ENCODE results near the gene PLBD2.

The PLBD2 gene

GRCh38 chr12:113318046-113318656 is 40.2 kb upstream of the PLBD2 start:
- no peak for TF ChIP-seq CTCF (IDR thresholded peaks at IDR 0.05; ENCODE audit: low read depth, low read length, missing control alignments)
- no peak overlapping the region for H3K4me3 ChIP-seq (replicated peaks; ENCODE audit: low read depth, low read length)

GRCh38 chr12:113318900-113319628 is 39.3 kb upstream of the PLBD2 start:
- no peak overlapping the region for H3K4me3 ChIP-seq (replicated peaks; ENCODE audit: low read depth, low read length)
- TF ChIP-seq CTCF (IDR thresholded peaks at IDR 0.05; ENCODE audit: low read depth, low read length, missing control alignments), result no peak
- no peak for DNase-seq (ENCODE audit: extremely low read depth, low read depth)

More at GRCh38 chr12:113318046-113318656, 40.2 kb upstream of the PLBD2 start:
- no peak for DNase-seq (ENCODE audit: extremely low read depth, low read depth)

- DNase-seq (ENCODE audit: extremely low read depth, low read depth), result no peak
- TF ChIP-seq CTCF (IDR thresholded peaks at IDR 0.05; ENCODE audit: low read depth, low read length, missing control alignments), result no peak
- no peak overlapping the region for H3K4me3 ChIP-seq (replicated peaks; ENCODE audit: low read depth, low read length)
These were observed 38.0 kb upstream of the PLBD2 start for GRCh38 chr12:113320401-113320800.

GRCh38 chr12:113322343-113322742 is 36.0 kb upstream of the PLBD2 start:
- H3K4me3 ChIP-seq (replicated peaks; ENCODE audit: low read depth, low read length), result no peak overlapping the region
- no peak for DNase-seq (ENCODE audit: extremely low read depth, low read depth)
- no peak for TF ChIP-seq CTCF (IDR thresholded peaks at IDR 0.05; ENCODE audit: low read depth, low read length, missing control alignments)

GRCh38 chr12:113325916-113326315 is 32.5 kb upstream of the PLBD2 start:
- TF ChIP-seq CTCF (IDR thresholded peaks at IDR 0.05; ENCODE audit: low read depth, low read length, missing control alignments), result no peak
- peak; percentile 75 for DNase-seq (ENCODE audit: extremely low read depth, low read depth)
- no peak overlapping the region for H3K4me3 ChIP-seq (replicated peaks; ENCODE audit: low read depth, low read length)

GRCh38 chr12:113326775-113327395 is 31.5 kb upstream of the PLBD2 start:
- no peak for DNase-seq (ENCODE audit: extremely low read depth, low read depth)
- no peak for TF ChIP-seq CTCF (IDR thresholded peaks at IDR 0.05; ENCODE audit: low read depth, low read length, missing control alignments)
- no peak overlapping the region for H3K4me3 ChIP-seq (replicated peaks; ENCODE audit: low read depth, low read length)

Measured in HFF-Myc (cell line).